ENCODE data around the gene NFIA.

DNA sequence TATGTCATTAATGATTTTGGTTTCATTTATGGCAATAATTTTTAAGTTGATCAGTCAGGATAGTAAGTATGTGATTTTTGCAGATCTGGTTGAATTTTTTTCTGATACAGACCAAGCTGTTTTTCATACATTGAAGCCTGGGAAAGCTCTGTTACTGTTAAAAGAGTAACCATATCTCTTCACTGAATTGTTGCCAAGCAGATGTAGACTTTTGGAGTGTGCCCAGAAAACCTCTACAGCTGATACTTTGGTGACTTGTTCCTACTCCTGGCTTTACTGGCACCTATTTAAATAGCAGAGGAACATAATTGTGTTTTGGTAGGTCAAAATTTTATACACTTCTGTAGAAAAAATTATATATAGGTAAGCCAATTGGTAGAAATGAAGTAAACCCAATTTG lies 49.4 kb downstream of the NFIA start:
- no peak for TF ChIP-seq POLR2A (IDR thresholded peaks at IDR 0.05)
- TF ChIP-seq, protein P1, sequence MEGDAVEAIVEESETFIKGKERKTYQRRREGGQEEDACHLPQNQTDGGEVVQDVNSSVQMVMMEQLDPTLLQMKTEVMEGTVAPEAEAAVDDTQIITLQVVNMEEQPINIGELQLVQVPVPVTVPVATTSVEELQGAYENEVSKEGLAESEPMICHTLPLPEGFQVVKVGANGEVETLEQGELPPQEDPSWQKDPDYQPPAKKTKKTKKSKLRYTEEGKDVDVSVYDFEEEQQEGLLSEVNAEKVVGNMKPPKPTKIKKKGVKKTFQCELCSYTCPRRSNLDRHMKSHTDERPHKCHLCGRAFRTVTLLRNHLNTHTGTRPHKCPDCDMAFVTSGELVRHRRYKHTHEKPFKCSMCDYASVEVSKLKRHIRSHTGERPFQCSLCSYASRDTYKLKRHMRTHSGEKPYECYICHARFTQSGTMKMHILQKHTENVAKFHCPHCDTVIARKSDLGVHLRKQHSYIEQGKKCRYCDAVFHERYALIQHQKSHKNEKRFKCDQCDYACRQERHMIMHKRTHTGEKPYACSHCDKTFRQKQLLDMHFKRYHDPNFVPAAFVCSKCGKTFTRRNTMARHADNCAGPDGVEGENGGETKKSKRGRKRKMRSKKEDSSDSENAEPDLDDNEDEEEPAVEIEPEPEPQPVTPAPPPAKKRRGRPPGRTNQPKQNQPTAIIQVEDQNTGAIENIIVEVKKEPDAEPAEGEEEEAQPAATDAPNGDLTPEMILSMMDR (IDR thresholded peaks at IDR 0.05) = no peak
